ENCODE measurements around the gene ARL3.
A peak's percentile ranks its signal among the peaks of the same experiment; 100 is the strongest.
"Not testable (repeated sequence)": the region's sequence is repeated elsewhere in the genome, so short reads cannot be mapped to it uniquely, and the experiment has no call there.

ARL3 gene

DNA sequence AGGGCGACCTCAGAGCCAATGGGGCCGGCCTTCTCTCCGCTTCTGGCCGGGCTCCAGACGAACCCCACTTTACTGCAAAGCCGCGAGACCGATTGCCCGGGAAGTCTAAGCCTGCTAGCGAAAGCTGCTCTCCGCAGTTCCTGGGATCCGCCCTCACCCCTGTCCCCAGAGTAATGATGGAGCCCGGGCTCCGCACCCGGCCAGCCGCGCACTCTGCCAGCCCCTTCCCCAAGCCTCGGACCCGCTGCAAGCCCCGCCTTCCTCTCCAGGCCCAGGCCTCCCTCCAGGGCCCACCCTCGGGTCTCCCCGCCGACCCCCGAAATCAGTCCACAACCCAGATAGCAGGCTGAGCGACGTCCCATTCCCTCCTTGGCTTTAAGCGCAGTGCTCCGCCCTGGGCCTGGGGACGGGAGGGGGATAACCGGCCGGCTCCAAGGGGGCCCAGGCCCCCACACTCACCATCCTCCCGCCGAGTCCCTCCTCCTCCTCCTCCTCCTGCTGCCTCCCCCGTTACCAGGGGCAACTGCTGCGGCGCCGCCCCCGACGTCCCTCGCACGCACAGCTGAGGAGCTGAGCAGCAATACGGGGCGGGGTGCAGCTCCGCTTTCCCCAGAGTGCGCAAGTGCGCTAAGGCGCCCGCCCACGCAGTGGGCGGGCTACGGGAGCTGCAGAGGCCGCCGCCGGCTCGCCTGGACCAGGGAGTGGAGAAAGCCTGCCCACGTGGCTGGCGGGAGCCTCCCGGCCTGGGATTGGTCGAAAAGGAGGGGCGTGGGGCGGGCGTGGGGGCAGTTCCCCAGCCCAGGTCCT is at the start of gene ARL3:
TSS of gene ARL3 (minus strand) at position 584 of the 807 bp plus-strand sequence. CDS start at position 462, 122 bp downstream.
- DNase-seq (ENCODE audit: low read depth), result peak; percentile 94

DNA sequence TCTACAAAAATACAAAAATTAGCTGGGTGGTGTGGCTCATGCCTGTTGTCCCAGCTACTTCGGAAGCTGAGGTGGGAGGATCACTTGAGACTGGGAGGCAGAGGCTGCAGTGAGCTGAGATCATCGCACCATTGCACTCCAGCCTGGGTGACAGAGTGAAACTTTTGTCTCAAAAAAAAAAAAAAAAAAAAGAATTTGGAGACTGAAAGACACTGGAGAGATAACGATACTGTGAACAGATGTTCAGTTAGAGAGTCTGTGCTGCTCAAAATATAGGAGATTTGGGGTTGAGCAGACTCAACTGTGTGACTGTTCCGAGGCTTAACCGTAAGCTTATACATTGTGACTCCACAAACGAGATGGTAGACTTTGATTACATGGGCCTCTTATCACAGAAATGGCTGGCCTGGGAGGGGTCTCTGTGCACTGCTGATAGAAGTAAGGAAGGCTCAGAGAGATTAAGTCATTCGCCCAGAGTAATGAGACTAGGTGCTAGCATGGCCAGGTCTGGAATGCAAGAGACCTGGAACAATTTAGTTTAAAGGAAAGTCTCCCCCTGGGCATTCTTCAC is 48.9 kb upstream of the ARL3 start:
- DNase-seq (ENCODE audit: low read depth), result no peak

DNA sequence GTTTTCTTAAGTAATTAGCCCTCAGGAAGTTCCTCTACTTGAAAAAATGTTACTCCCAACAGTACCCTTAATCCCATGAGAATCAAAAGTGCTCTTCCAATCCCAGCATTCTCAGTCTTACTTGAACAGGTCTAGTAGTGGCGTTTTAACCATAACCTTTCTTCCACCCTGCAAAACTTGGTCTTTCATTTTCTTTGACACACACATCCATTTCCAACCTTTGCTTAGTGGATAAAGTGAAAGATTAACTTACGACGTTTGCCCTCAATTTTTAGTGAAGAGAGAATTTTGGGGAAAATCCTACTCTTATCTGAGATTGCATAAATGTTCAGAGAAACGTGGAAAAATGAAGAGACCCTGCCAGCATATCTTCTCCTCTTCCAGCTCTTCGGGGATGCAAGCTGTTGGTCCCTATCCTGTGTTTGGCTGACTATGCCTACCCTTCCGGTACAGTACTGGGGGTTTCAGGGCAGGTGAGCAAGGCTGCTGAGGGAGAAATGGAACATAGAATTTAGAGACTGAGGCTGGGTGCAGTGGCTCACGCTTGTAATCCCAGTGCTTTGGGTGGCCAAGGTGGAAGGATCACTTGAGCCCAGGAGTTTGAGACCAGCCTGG is 48.3 kb upstream of the ARL3 start:
- DNase-seq (ENCODE audit: low read depth), result no peak

DNA sequence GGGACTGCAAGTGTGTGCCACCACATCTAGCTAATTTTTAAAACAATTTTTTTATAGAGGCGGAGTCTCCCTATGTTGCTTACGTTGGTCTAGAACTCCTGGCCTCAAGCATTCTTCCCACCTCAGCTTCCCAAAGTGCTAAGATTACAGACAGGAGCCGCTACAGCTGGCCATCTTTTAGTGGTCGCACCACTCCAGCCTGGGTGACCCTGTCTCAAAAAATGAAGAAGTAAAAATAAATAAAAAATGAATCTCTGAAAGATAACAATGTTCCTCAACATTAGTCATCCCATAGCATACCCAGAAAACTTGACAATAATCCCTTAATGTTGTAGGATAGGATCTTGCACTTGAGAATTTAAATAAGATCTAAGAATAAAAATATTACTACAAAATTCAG is 47.8 kb upstream of the ARL3 start:
- DNase-seq (ENCODE audit: low read depth), result no peak

- DNase-seq (ENCODE audit: low read depth), result no peak
These were observed 45.5 kb upstream of the ARL3 start for GRCh38 chr10:102759497-102760210.

GRCh38 chr10:102758933-102759262 is 44.7 kb upstream of the ARL3 start:
- DNase-seq (ENCODE audit: low read depth), result not testable (repeated sequence)

DNA sequence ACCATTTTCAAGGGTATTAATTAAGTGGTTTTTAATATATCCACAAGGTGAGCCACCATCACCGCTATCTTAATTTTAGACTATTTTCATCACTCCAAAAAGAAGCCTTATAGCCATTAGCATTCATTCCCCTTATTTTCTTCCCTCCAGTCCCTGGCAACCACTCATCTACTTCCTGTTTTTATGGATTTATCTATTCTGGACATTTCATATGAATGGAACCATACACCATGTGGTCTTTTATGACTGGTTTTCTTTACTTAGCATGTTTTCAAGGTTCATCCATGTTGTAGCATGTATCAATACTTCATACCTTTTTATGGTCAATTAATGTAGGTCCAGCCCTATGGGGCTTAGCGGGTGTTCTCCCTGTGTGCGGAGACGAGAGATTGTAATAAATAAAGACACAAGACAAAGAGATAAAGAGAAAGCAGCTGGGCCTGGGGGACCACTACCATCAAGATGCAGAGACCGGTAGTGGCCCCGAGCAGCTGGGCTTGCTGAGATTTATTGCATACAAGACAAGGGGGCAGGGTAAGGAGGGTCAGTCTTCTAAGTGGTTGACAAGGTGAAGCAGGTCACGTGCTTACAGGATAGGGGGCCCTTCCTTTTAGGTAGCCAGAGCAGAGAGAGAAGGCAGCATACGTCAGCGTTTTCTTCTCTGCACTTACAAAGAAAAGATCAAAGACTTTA is 44.2 kb upstream of the ARL3 start:
- no peak for DNase-seq (ENCODE audit: low read depth)

DNA sequence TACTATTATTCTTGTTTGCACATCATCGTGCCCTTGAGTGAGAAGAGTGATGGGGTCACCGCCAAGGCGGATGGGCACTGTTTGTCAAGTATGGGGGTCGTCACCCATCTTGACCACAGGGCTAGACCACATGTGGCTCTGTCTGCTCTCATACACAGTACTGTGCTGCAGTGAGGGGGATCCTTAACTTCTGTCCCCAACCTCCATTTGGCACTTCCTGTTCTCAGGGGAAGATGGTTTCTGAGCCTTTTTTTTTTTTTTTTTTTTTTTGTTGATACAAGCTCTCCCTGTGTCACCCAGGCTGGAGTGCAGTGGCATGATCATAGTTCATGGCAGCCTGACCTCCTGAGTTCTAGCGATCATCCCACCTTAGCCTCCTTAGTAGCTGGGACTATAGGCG is 43.1 kb upstream of the ARL3 start:
- no peak for DNase-seq (ENCODE audit: low read depth)

DNA sequence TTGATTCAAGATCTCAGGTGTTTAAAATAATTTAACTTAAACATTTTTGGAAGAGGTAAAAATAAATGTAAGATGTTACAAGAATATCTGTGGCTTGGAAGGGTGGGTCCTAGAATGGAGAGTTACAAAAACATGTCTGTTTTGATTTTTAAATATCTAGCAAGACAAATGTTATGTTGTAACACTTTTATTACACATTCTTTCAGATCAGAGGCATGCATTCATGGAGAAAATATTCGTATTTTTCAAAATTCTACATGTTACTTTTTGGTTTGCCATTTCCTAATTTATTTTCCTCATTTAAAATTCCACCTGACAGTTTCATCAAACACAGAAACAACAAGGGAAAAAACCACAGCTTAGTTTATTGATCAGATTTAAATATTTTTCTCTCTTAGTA is 39.5 kb upstream of the ARL3 start:
- no peak for DNase-seq (ENCODE audit: low read depth)

GRCh38 chr10:102752934-102753664 is 38.9 kb upstream of the ARL3 start:
- DNase-seq (ENCODE audit: low read depth), result no peak

GRCh38 chr10:102752266-102752930 is 38.2 kb upstream of the ARL3 start:
- peak; percentile 74 for DNase-seq (ENCODE audit: low read depth)

- no peak for DNase-seq (ENCODE audit: low read depth)
These were observed 31.0 kb upstream of the ARL3 start for GRCh38 chr10:102745157-102745556.

DNA sequence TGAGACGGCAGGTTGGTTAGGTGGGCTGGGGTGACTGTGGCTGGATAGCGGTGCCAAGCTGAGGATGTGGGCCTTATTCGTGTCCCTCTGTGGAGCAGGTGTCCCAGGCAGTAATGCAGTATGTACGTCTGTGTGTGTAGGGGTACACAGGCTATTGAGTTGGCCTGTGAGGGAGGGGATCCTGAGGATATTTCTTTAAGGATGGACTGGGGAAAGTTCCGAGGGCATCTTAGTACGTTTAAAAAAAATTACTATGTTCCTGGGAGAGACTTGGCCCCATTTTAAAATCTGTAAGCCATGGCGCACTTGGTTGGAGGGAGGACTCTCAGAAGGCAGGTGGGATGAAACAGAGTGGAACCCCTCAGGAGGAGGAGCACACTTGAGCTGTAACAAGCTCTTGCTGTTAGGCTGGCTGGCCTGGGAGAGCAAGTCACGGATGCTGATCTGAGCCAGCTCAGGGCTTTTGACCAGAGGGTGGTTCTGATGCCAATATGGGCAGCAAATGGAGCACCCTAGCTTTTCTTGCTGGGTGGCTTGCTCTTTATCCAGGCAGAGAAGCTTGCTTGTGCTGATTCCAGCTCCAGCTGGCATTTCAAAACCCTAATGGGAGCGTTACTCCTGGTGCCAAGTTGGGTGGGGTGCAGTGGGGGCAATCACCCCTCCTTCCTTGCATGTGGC is 30.3 kb upstream of the ARL3 start:
- DNase-seq (ENCODE audit: low read depth), result no peak

GRCh38 chr10:102743588-102744373 is 29.6 kb upstream of the ARL3 start, which contains the start of gene WBP1L:
TSS of gene WBP1L (plus strand) at chr10:102743948. CDS start at chr10:102744054, 106 bp downstream.
- peak; percentile 99 for DNase-seq (ENCODE audit: low read depth)

DNA sequence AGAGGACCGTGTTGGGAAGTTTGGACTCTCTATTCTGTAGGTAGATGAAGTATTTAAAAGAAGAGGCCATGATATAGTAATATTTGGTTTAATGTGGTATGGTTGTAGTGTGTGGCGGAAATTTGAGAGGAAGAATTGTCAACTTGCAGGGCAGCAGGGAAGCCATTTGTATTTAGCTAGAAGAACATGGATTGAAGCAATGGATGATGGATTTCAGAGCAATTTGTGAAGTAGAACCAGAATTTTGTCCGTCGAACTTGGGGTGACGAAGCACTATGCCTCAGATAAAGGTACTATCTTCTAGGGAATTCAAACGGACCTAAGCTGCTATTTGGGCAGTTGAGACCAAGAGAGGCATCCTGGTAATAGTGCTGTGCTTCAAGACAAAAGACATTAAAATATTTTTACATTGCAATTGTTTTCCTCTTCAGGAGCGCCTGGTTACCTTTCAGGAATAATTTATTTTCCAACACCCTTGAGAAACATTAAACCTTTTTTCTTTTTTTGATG is 28.9 kb upstream of the ARL3 start:
- DNase-seq (ENCODE audit: low read depth), result no peak

- not testable (repeated sequence) for DNase-seq (ENCODE audit: low read depth)
These were observed 28.1 kb upstream of the ARL3 start for GRCh38 chr10:102742313-102742712.

- DNase-seq (ENCODE audit: low read depth), result no peak
These were observed 27.6 kb upstream of the ARL3 start for GRCh38 chr10:102741726-102742237.

- DNase-seq (ENCODE audit: low read depth), result no peak
These were observed 26.0 kb upstream of the ARL3 start for GRCh38 chr10:102740229-102740628.

DNA sequence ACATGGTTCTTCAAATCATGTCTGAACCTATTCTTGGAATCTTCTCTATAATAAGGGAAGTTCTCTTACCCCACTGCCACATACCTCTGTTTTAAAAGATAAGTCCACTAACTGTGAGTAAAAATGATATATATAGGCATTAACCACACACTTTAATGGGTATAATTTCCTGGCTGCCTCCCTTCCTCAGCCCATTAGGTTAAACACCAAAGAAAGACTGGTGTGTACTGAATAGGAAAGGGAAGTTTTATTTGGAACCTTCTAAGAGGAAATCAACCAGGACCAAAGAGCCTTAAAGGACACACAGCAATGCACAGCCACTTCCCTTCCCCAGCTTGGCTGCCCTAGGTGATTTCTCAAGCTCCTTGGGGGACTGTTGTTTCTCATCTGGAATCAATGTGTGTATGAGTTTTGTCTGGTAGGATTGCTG is 24.5 kb upstream of the ARL3 start:
- no peak for DNase-seq (ENCODE audit: low read depth)
